HUES6 (cell line): ENCODE data around the gene UROS.

Experiments
- H3K27ac ChIP-seq: 2 replicates; pipeline ENCODE4 v1.7.0; 2013; ENCODE audit warnings: low read depth, mild to moderate bottlenecking, low read length, inconsistent platforms
- H3K27me3 ChIP-seq: 2 replicates; pipeline ENCODE4 v1.6.1; 2013; ENCODE audit warnings: low read length; ENCODE audit not compliant: control insufficient read depth, insufficient read depth
- H3K36me3 ChIP-seq: 2 replicates; pipeline ENCODE4 v1.6.1; 2013; ENCODE audit warnings: low read length; ENCODE audit not compliant: control insufficient read depth, insufficient read depth
- H3K4me1 ChIP-seq: 2 replicates; pipeline ENCODE4 v1.6.1; 2013; ENCODE audit warnings: low read length; ENCODE audit not compliant: control insufficient read depth, insufficient read depth
- H3K4me3 ChIP-seq: 2 replicates; pipeline ENCODE4 v1.5.1; 2013; ENCODE audit warnings: low read depth, low read length
- H3K9ac ChIP-seq: one replicate; pipeline ENCODE4 v1.6.1; 2013; ENCODE audit warnings: mild to moderate bottlenecking, low read length
- H3K9me3 ChIP-seq: 2 replicates; pipeline ENCODE4 v1.6.1; 2013; ENCODE audit warnings: low read depth, low read length; ENCODE audit not compliant: control insufficient read depth, insufficient read depth

The UROS gene

DNA sequence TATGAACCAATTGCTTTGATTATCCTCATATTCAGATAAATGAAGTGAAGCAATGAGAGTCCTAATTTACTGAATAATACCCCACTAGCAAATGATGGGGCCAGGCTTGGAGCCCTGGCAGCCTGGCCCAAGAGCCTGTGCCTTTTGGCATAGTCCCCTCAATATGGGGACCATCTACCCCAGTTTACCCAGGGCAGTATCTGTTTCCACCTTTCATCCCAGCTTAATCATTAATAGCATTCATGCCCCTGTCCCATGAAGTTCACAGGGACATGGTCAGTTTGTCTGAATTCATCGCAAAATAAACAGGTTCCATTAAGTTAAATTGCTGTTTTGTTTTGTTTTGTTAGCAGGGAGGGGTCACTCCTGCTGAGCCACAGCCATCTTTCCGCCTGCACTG, 25.8 kb upstream of the UROS start:
- no peaks in the 10 kb centered on the region for H3K27me3 ChIP-seq
- peaks cover 63% of the 10 kb centered on the region for H3K36me3 ChIP-seq
- no peaks in the 10 kb centered on the region for H3K9me3 ChIP-seq
- H3K9ac ChIP-seq, result no peak overlapping the region
- H3K4me3 ChIP-seq, result no peak overlapping the region
- no peaks in the 10 kb centered on the region for H3K4me1 ChIP-seq
- H3K27ac ChIP-seq, result no peak overlapping the region

DNA sequence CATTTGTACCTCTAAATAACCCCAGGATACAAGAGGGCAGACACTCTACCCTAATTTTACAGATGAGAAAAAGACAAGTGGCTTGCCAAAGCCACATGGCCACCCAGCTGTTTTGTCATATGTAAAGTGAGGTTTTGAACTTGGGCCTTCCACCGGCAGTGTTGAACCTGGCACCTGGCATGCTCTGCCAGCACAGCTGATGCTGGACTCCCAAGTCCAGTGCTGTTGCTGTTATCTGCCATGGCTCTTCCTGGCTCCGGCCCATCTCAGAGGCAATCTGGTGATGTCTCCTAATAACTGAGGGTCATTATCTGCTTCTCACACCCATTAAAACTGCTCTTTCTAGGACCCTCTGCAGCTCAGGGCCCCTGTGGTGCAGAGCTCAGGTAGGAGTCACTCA, 25.3 kb upstream of the UROS start:
- H3K27ac ChIP-seq, result no peak overlapping the region
- H3K36me3 ChIP-seq, result peaks cover 60% of the 10 kb centered on the region
- H3K9me3 ChIP-seq, result no peaks in the 10 kb centered on the region
- no peak overlapping the region for H3K9ac ChIP-seq
- no peaks in the 10 kb centered on the region for H3K4me1 ChIP-seq
- no peak overlapping the region for H3K4me3 ChIP-seq
- no peaks in the 10 kb centered on the region for H3K27me3 ChIP-seq

DNA sequence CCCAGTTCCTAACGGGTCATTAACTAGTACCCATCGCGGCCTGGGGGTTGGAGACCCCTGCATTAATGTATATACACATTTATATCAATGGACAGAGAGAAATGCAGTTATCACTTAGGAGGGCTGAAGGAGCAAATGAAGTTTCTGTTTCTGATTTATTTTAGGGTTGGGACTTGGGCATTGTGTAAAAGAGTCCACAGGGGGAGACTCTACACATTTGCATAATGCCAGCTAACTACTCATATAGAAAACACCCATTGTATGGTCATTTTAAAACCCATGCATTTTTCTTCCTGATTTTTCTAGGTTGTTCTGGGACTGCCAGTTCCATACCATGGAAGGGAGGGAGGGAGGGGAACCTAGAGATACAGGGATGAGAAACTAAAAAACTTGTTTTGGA, 23.8 kb upstream of the UROS start:
- Histone ChIP-seq H3K36me3 (peaks cover 56% of the 10 kb centered on the region), H3K4me1 (no peaks in the 10 kb centered on the region), H3K4me3 (no peak overlapping the region), H3K9ac (no peak overlapping the region), H3K9me3 (no peaks in the 10 kb centered on the region), H3K27me3 (no peaks in the 10 kb centered on the region), H3K27ac (no peak overlapping the region)

DNA sequence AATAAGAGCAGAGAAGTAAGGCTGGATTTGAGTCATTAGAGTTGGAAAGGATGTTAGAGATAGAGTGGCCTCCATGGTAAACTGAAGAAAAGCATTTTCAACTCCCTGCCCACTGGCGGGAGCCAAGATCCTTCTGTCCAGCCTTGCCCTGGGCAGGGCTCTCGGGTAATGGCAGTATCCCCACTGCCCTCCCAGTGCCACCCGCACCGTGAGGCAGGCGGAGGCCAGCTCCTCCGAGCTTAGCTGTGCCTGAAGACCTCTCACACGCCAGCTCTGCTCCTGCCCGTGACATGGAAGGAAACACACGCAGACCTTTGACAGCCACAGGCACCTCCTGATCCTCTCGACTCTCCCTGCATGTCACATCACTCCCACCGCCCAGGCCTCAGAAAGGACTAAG, 22.6 kb upstream of the UROS start:
- Histone ChIP-seq H3K4me1 (no peaks in the 10 kb centered on the region), H3K4me3 (no peak overlapping the region), H3K27me3 (no peaks in the 10 kb centered on the region), H3K27ac (no peak overlapping the region), H3K9ac (no peak overlapping the region), H3K36me3 (peaks cover 55% of the 10 kb centered on the region), H3K9me3 (no peaks in the 10 kb centered on the region)

DNA sequence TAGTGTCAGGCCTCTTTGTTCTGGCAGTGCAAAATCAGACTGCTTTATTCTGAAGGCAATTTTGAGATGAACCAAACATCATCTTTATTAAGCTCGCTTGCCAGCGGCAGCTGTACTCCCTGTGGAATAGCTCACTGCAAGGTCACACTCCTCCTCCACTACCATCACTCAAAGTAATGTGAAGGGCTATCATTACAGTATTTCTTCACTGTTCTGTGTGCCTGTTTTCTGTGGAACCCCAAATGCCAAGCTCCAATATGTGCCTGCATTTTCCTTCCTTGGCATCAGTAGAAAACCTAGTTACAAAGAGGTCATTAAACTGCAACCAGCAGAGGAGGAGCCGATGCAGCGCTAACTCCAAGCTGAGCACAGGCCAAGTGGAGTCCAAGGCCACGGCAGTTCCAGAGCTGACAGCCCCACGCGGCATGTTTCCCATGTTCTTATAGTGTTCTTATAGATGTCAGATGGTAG, 21.7 kb upstream of the UROS start:
- no peak overlapping the region for H3K27ac ChIP-seq
- H3K36me3 ChIP-seq, result peaks cover 58% of the 10 kb centered on the region
- no peak overlapping the region for H3K9ac ChIP-seq
- H3K4me1 ChIP-seq, result no peaks in the 10 kb centered on the region
- H3K27me3 ChIP-seq, result no peaks in the 10 kb centered on the region
- no peaks in the 10 kb centered on the region for H3K9me3 ChIP-seq
- H3K4me3 ChIP-seq, result no peak overlapping the region

DNA sequence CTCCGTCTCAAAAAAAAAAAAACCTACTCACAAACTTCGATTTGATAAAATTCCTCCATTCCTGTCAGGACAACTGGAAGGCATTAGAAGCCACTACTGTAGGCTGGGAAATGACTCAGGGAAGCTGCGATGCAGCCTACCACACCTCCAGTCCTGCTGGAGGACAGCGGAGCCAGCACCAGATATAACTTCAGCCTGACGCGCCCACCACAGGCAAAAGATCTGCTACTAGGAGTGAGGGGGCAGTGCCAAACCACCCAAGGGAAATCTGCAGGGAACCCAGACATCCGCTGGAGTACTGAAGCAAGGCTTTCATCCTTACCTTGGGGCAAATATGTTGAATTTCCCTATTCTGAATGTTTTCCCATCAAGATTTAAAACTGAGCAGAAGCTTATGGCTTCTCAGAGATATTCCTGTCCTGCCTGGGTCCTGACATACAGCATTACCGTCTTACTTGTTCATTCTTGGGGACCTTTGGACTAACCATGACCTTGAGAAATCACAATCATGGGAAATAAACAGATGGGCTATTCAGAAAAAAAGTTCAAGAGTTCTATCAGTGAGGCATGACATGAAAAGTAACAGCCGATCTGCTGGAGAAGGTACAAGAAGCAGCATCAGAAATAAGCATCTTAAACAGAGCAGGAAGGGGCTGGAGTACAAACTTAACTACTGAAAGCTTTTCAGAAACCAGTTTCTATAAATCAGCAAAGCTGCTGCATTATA, 20.7 kb upstream of the UROS start:
- H3K4me3 ChIP-seq, result no peak overlapping the region
- H3K9me3 ChIP-seq, result no peaks in the 10 kb centered on the region
- H3K27me3 ChIP-seq, result no peaks in the 10 kb centered on the region
- no peak overlapping the region for H3K9ac ChIP-seq
- H3K36me3 ChIP-seq, result peaks cover 59% of the 10 kb centered on the region
- H3K4me1 ChIP-seq, result no peaks in the 10 kb centered on the region
- no peak overlapping the region for H3K27ac ChIP-seq

DNA sequence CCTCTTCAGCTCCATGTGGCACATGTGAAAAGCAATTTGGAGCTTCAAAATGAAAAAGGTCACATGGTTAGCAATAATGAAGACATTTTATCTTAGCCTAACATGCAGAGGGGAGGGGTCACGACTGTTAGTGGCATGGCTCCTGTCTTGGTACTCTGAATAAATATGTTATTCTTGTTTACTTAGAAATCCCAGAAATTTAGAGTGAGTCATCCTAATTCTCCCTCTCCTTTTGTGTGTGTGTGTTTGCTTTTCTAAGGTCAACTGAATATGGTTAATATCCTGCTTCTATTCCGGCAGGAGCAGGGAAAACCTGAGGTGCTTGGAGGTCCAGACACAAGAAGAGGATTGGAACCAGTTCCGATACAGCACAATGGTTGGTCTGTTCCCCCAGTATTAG, 17.9 kb upstream of the UROS start:
- Histone ChIP-seq H3K27ac (no peak overlapping the region), H3K9ac (no peak overlapping the region), H3K4me3 (no peak overlapping the region), H3K4me1 (no peaks in the 10 kb centered on the region), H3K27me3 (no peaks in the 10 kb centered on the region), H3K36me3 (peaks cover 73% of the 10 kb centered on the region), H3K9me3 (no peaks in the 10 kb centered on the region)

DNA sequence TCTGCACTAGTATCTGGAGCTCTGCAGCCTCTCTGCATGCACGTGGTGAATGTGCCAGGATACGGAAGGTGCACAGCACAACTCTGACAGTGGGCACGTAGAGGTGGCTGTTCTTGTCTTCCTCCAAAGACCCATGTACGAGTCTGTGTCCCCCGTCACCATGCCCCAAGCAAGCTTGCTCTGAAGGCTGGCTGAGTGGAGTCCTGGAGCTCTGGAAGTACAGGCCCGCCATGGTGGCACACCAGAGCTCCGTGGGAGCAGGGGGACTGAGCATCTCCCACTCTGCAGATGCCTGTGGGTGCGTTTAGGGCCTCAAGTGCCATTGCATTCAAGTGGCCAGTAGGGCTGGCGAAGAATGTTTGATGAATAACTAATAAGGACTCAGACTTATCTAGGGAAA, 17.3 kb upstream of the UROS start:
- Histone ChIP-seq H3K4me1 (no peaks in the 10 kb centered on the region), H3K36me3 (peaks cover 79% of the 10 kb centered on the region), H3K27ac (no peak overlapping the region), H3K9ac (no peak overlapping the region), H3K27me3 (no peaks in the 10 kb centered on the region), H3K4me3 (no peak overlapping the region), H3K9me3 (no peaks in the 10 kb centered on the region)

DNA sequence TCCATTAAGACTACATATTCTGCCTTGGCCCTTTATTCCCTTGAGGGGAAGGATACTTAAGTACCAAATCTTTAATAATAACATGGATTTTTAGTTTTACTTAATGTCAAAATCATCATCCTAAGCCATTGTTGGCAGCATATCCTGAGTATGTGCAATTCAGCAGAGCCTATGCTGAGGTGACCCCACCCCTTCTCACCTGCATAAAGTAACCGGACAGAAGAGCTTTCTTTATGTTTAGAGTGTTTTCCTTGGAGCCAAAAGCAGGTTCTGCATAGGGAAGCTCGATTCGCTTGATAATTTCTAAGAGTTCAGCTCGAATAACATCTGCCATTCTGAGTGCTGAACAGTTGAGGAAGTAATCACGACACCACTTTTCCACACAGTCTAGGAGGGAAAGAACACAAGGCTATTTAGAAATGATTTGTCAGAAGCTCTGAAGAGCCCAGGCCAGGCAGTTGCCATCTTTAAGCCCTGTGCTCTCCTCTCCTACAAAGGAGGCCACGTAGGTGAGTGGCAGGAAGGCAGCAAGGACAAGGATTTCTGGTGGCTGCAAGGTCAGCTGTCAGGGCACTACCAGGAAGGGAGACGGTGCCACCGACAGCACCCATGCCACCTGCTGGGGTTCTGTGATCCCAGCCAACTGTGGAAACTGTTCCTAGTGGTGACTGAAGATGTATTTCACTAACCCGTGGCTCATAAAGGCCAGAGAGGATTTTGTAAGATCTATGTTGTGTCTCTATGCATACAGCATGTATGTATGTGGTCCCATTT, 15.9 kb upstream of the UROS start:
- Histone ChIP-seq H3K36me3 (peaks cover 80% of the 10 kb centered on the region), H3K9me3 (no peaks in the 10 kb centered on the region), H3K4me3 (no peak overlapping the region), H3K27ac (no peak overlapping the region), H3K4me1 (no peaks in the 10 kb centered on the region), H3K27me3 (no peaks in the 10 kb centered on the region), H3K9ac (no peak overlapping the region)

DNA sequence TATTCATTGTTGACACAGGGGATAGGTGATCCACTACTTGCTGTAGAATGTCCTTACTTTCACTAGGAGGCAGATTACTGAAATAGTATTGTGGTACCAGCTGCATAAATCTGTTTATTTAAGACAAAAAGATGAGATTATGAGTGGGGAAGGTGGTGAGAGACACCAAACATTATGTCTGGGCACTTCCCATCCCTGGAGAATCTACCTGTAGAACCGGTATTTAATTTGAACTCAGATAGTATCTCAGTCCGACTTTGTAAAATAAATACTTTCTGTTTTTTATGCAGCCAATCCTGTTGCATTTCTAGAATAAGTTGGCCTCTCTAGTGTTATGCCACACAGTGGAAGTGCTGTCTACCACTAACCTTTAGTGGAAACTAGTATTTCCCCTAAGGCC, 13.7 kb upstream of the UROS start:
- Histone ChIP-seq H3K27me3 (no peaks in the 10 kb centered on the region), H3K27ac (no peak overlapping the region), H3K9ac (no peak overlapping the region), H3K4me1 (no peaks in the 10 kb centered on the region), H3K9me3 (no peaks in the 10 kb centered on the region), H3K4me3 (no peak overlapping the region), H3K36me3 (peaks cover 91% of the 10 kb centered on the region)

DNA sequence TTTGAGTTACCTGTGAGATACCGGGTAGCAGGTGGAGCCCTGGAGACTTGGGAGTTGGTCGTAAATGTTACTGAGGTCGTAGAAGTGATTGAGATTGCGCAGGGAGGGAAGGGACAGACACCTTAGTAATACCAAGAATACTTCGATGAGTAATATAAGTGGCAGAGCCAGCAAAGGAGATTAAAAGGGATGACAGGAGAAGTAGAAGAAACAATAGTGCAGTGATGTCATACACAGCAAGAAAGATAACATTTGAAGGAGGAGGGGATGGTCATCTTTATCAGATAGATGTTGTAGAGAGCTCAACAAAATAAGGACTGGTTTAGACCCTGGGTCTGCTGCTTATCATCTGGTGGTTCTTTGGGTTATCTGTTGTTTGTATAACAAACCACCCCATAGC, 5.3 kb upstream of the UROS start:
- H3K27me3 ChIP-seq, result no peaks in the 10 kb centered on the region
- no peak overlapping the region for H3K4me3 ChIP-seq
- peaks cover 14% of the 10 kb centered on the region for H3K4me1 ChIP-seq
- H3K9ac ChIP-seq, result no peak overlapping the region
- no peak overlapping the region for H3K27ac ChIP-seq
- peaks cover 77% of the 10 kb centered on the region for H3K36me3 ChIP-seq
- no peaks in the 10 kb centered on the region for H3K9me3 ChIP-seq
